Tibial nerve (tissue), 4 donors: Measurements from ENCODE around the gene MAG.
A peak's percentile ranks its signal among the peaks of the same experiment; 100 is the strongest.

ENCODE experiments used
- EP300 ChIP-seq, 2 donors: sonication (generic); formaldehyde crosslinking; IDR thresholded peaks; one replicate each; pipeline ENCODE4 v1.6.1; 2017; ENCODE audit warnings: antibody characterized with exemption in 2 of 2, mild to moderate bottlenecking in 1 of 2
- POLR2A ChIP-seq, 2 donors: fragments of 450-650 bp; IDR thresholded peaks; one replicate each; pipeline ENCODE4 v1.6.1; 2017; ENCODE audit warnings: antibody characterized with exemption in 2 of 2, mild to moderate bottlenecking in 2 of 2, moderate library complexity in 2 of 2
- TF ChIP-seq, protein P1 (sequence below), 5 experiments: fragments of 200-600 bp in 3 of 5; fragments of 450-650 bp in 2 of 5; sonication (generic) in 3 of 5; IDR thresholded peaks; one replicate each; pipeline ENCODE4 v1.5.1; 2016 to 2019; ENCODE audit warnings: antibody characterized with exemption in 5 of 5, mild to moderate bottlenecking in 3 of 5, moderate library complexity in 2 of 5

GRCh38 chr19:35264268-35265125, 27.5 kb upstream of the MAG start:
- TF ChIP-seq, protein P1, sequence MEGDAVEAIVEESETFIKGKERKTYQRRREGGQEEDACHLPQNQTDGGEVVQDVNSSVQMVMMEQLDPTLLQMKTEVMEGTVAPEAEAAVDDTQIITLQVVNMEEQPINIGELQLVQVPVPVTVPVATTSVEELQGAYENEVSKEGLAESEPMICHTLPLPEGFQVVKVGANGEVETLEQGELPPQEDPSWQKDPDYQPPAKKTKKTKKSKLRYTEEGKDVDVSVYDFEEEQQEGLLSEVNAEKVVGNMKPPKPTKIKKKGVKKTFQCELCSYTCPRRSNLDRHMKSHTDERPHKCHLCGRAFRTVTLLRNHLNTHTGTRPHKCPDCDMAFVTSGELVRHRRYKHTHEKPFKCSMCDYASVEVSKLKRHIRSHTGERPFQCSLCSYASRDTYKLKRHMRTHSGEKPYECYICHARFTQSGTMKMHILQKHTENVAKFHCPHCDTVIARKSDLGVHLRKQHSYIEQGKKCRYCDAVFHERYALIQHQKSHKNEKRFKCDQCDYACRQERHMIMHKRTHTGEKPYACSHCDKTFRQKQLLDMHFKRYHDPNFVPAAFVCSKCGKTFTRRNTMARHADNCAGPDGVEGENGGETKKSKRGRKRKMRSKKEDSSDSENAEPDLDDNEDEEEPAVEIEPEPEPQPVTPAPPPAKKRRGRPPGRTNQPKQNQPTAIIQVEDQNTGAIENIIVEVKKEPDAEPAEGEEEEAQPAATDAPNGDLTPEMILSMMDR (IDR thresholded peaks at IDR 0.05): no peak
- TF ChIP-seq POLR2A (IDR thresholded peaks at IDR 0.05) (peak in 1 of 2 donors; percentile 11), EP300 (IDR thresholded peaks at IDR 0.05) (no peak)
